ENCODE data around the gene COMP. TPM values are rescaled to one million over a fixed set of nuclear protein-coding genes. Genes with fewer than 3 reads are reported as not detected.

The COMP gene
- total RNA-seq, 1 experiment from 2014 or later, result 0.04 TPM

- POLR2A ChIA-PET (ENCODE audit: unreplicated experiment), result no interaction called here
- H3K36me3 ChIP-seq (ENCODE audit: low read depth, low read length), result no peaks in the 10 kb centered on the region
- DNase-seq (no peak), ATAC-seq (no peak)
- no peak overlapping the region for H3K4me2 ChIP-seq (ENCODE audit: low read length)
- H3K27me3 ChIP-seq (ENCODE audit: low read length), result no peaks in the 10 kb centered on the region
- no peaks in the 10 kb centered on the region for H4K20me1 ChIP-seq (ENCODE audit: low read length)
- TF ChIP-seq EZH2 (IDR thresholded peaks at IDR 0.05; ENCODE audit: low read length, unreplicated experiment) (no peak), EZH2phosphoT487 (IDR thresholded peaks at IDR 0.05; ENCODE audit: borderline replicate concordance, low read length) (no peak)
- TF ChIP-seq, protein P1, sequence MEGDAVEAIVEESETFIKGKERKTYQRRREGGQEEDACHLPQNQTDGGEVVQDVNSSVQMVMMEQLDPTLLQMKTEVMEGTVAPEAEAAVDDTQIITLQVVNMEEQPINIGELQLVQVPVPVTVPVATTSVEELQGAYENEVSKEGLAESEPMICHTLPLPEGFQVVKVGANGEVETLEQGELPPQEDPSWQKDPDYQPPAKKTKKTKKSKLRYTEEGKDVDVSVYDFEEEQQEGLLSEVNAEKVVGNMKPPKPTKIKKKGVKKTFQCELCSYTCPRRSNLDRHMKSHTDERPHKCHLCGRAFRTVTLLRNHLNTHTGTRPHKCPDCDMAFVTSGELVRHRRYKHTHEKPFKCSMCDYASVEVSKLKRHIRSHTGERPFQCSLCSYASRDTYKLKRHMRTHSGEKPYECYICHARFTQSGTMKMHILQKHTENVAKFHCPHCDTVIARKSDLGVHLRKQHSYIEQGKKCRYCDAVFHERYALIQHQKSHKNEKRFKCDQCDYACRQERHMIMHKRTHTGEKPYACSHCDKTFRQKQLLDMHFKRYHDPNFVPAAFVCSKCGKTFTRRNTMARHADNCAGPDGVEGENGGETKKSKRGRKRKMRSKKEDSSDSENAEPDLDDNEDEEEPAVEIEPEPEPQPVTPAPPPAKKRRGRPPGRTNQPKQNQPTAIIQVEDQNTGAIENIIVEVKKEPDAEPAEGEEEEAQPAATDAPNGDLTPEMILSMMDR (conservative IDR thresholded peaks at IDR 0.05; ENCODE audit: low read depth, low read length), result no peak
- no peak overlapping the region for H3K9ac ChIP-seq (ENCODE audit: low read length)
- no TSS peak for BruUV-seq (replicated peaks)
- CTCF ChIA-PET, result no interaction called here
- H3K79me2 ChIP-seq (ENCODE audit: low read length), result no peaks in the 10 kb centered on the region
- H3K4me3 ChIP-seq (ENCODE audit: low read length), result no peak overlapping the region
- H3K9me3 ChIP-seq (ENCODE audit: low read length), result no peaks in the 10 kb centered on the region
- H3K27ac ChIP-seq (ENCODE audit: low read length), result no peak overlapping the region
- H3K9me2 ChIP-seq (replicated peaks; ENCODE audit: low read length), result no peaks in the 10 kb centered on the region
- no peaks in the 10 kb centered on the region for H3F3A ChIP-seq (ENCODE audit: low read length, unreplicated experiment)
- peaks cover 7% of the 10 kb centered on the region for H3K4me1 ChIP-seq (ENCODE audit: insufficient read depth, low read length)
- intact Hi-C loops (cut with micrococcal nuclease), result loop anchor here (10.0 kb wide), 1 partner anchor 165 kb away; the partner anchor contains the start of gene CRLF1
- H2AFZ ChIP-seq (ENCODE audit: low read length), result no peak overlapping the region
These were observed 21.0 kb downstream of the COMP start for GRCh38 chr19:18769989-18770528.

DNA sequence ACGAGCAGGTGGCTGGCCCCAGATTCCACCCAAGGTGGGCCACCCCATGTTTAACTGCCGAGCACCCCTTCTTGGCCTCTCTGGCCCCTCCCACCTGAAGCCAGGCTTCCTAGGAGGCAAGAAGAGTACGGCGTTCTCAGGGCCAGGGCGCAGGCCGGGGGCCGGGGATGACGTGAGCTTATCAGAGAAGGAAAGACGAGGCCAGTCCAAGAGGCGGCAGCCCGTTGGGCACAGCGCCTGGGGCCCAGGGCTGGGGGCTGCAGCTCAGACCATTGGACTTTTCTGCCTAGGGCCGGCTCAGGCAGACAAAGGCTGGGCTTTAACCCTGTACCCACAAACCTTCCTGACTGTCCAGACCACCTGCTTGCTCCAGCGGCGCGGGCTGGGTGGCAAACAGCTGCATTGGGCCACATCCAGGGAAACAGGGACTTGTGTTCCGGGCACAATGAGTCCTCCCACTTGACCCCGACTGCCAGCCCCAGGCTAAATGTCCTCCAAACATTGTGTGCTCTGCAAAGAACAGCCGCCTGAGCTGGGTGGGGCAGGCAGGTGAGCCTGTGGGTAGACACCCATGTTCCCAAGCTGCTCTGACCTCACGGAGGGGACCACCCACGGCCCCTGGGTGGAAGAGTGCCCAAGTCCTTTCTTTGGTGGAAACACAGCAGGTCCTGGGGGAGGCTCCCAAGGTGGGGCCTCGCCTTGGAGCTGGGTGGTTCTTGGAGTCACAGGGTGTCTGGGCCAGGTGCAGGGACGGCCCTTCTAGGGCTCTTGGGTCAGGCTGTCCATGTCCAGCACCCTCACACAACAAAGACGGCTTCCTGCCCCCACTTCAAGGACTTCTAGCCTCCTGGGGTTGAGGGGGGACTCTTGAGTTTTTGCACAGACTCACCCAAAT, 21.9 kb downstream of the COMP start:
- intact Hi-C loops (cut with micrococcal nuclease), result no loop called here
- Histone ChIP-seq H3K27me3 (ENCODE audit: low read length) (no peaks in the 10 kb centered on the region), H4K20me1 (ENCODE audit: low read length) (no peaks in the 10 kb centered on the region), H3F3A (ENCODE audit: low read length, unreplicated experiment) (peaks cover 3% of the 10 kb centered on the region), H3K4me2 (ENCODE audit: low read length) (no peak overlapping the region), H2AFZ (ENCODE audit: low read length) (no peak overlapping the region), H3K27ac (ENCODE audit: low read length) (no peak overlapping the region), H3K4me3 (ENCODE audit: low read length) (no peak overlapping the region), H3K79me2 (ENCODE audit: low read length) (no peaks in the 10 kb centered on the region), H3K9me3 (ENCODE audit: low read length) (no peaks in the 10 kb centered on the region), H3K9me2 (replicated peaks; ENCODE audit: low read length) (no peaks in the 10 kb centered on the region), H3K36me3 (ENCODE audit: low read depth, low read length) (no peaks in the 10 kb centered on the region), H3K9ac (ENCODE audit: low read length) (no peak overlapping the region), H3K4me1 (ENCODE audit: insufficient read depth, low read length) (peaks cover 15% of the 10 kb centered on the region)
- BruUV-seq (replicated peaks), result no TSS peak
- CTCF ChIA-PET, result no interaction called here
- ATAC-seq (no peak), DNase-seq (no peak)
- POLR2A ChIA-PET (ENCODE audit: unreplicated experiment), result no interaction called here
- TF ChIP-seq EZH2 (IDR thresholded peaks at IDR 0.05; ENCODE audit: low read length, unreplicated experiment) (no peak), EZH2phosphoT487 (IDR thresholded peaks at IDR 0.05; ENCODE audit: borderline replicate concordance, low read length) (no peak)
- TF ChIP-seq, protein P1 (conservative IDR thresholded peaks at IDR 0.05; ENCODE audit: low read depth, low read length), result no peak
